Sigmoid colon (tissue), 4 donors: Measurements from ENCODE around the gene FSTL4.

ENCODE experiments used
- EP300 ChIP-seq, 4 donors: sonication (generic); formaldehyde crosslinking; IDR thresholded peaks; one replicate each; pipeline ENCODE4 v1.6.1; 2017; ENCODE audit warnings: antibody characterized with exemption in 4 of 4
- POLR2A ChIP-seq, 2 donors: fragments of 450-650 bp; IDR thresholded peaks; one replicate each; pipeline ENCODE4 v1.6.1; 2016; ENCODE audit warnings: antibody characterized with exemption in 2 of 2, mild to moderate bottlenecking in 2 of 2, moderate library complexity in 2 of 2
- TF ChIP-seq, protein P1 (sequence below), 4 experiments: fragments of 450-650 bp in 3 of 4; fragments of 200-600 bp in 1 of 4; IDR thresholded peaks; one replicate each; pipeline ENCODE4 v1.5.1; 2016 to 2019; ENCODE audit warnings: antibody characterized with exemption in 4 of 4, mild to moderate bottlenecking in 3 of 4, moderate library complexity in 2 of 4

DNA sequence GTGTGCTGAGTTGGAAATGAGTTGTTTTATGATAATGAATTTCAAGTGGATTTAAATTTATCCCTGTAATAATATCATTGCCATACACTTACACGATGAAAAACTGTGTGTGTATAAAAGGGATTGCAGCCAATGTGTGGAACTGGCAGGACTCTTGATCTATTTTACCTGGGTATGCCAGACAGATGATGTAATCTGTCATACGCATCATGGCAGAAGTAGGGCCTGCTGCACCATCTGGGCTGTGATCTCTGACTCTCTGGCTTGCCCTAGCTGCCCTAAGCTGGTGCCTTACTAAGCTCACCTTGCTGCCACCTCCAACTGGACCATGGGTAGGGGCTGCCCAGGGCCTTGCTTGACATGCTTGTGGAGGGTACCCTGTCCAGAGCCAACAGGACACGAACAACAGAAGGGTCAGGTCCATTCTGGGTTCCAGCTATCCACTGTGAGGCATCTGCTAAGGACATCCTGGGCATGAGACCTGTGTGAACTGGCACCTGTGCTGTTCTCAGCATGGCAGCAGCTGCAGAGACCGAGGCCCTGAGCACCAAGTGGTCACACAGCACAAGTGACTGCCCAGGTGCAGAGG, 184.2 kb downstream of the FSTL4 start:
- TF ChIP-seq POLR2A (IDR thresholded peaks at IDR 0.05) (no peak), EP300 (IDR thresholded peaks at IDR 0.05) (no peak)
- TF ChIP-seq, protein P1, sequence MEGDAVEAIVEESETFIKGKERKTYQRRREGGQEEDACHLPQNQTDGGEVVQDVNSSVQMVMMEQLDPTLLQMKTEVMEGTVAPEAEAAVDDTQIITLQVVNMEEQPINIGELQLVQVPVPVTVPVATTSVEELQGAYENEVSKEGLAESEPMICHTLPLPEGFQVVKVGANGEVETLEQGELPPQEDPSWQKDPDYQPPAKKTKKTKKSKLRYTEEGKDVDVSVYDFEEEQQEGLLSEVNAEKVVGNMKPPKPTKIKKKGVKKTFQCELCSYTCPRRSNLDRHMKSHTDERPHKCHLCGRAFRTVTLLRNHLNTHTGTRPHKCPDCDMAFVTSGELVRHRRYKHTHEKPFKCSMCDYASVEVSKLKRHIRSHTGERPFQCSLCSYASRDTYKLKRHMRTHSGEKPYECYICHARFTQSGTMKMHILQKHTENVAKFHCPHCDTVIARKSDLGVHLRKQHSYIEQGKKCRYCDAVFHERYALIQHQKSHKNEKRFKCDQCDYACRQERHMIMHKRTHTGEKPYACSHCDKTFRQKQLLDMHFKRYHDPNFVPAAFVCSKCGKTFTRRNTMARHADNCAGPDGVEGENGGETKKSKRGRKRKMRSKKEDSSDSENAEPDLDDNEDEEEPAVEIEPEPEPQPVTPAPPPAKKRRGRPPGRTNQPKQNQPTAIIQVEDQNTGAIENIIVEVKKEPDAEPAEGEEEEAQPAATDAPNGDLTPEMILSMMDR (IDR thresholded peaks at IDR 0.05): no peak
